ENCODE results near the gene PSMA5. TPM values are rescaled to one million over a fixed set of nuclear protein-coding genes. Genes with fewer than 3 reads are reported as not detected.

Gene PSMA5
- total RNA-seq, 8 experiments from 2014 or later, result 47.3 to 100 (median 72.2) TPM

GRCh38 chr1:109412551-109412950 lies 13.7 kb downstream of the PSMA5 start:
- no peak overlapping the region for H3K4me3 ChIP-seq
- 57 to 100% (median 74%) methylated on average over 1 to 2 of the region's 2 CpGs for WGBS, 10 experiments
- H3K27ac ChIP-seq, result no peak overlapping the region
- H3K4me1 ChIP-seq (replicated peaks in 1 of 2), result no peaks in the 10 kb centered on the region
- in situ Hi-C loops (cut with MboI; ENCODE audit: low pct_unique_long_range_greater_than_20kb in 2 of 9, low sequenced_read_pairs in 9 of 9, unreplicated experiment in 9 of 9), result no loop called here
- ATAC-seq (replicated peaks in 6 of 8), result peak in 2 of 8 experiments; percentile 31 to 33

- 47 to 100% (median 93%) methylated on average over 1 to 4 of the region's 4 CpGs for WGBS, 10 experiments
- peak in 3 of 8 experiments; percentile 9 to 45 (median 29) for ATAC-seq (replicated peaks in 6 of 8)
Measured at GRCh38 chr1:109404838-109405237, 21.4 kb downstream of the PSMA5 start.

GRCh38 chr1:109402025-109402424 lies 24.2 kb downstream of the PSMA5 start:
- no peak for ATAC-seq (replicated peaks in 6 of 8)
- in situ Hi-C loops (cut with MboI; ENCODE audit: low pct_unique_long_range_greater_than_20kb in 2 of 9, low sequenced_read_pairs in 9 of 9, unreplicated experiment in 9 of 9), result no loop called here
- H3K4me3 ChIP-seq, result no peak overlapping the region
- peaks cover 10 to 12% of the 10 kb centered on the region in 2 donors for H3K4me1 ChIP-seq (replicated peaks in 1 of 2)
- no peak overlapping the region for H3K27ac ChIP-seq

More at GRCh38 chr1:109404838-109405237, 21.4 kb downstream of the PSMA5 start:
- Histone ChIP-seq H3K4me1 (replicated peaks in 1 of 2) (no peaks in the 10 kb centered on the region), H3K4me3 (no peak overlapping the region), H3K27ac (no peak overlapping the region)
- in situ Hi-C loops (cut with MboI; ENCODE audit: low pct_unique_long_range_greater_than_20kb in 2 of 9, low sequenced_read_pairs in 9 of 9, unreplicated experiment in 9 of 9), result no loop called here

GRCh38 chr1:109400035-109400655 lies 26.1 kb downstream of the PSMA5 start:
- WGBS, 10 experiments, result 38 to 100% (median 92%) methylated on average over 1 to 3 of the region's 3 CpGs; no CpG with 5 or more reads in 2 of the 10 experiments
- no peak for ATAC-seq (replicated peaks in 6 of 8)
- H3K4me1 ChIP-seq (replicated peaks in 1 of 2), result peaks cover 18 to 21% of the 10 kb centered on the region in 2 donors
- in situ Hi-C loops (cut with MboI; ENCODE audit: low pct_unique_long_range_greater_than_20kb in 2 of 9, low sequenced_read_pairs in 9 of 9, unreplicated experiment in 9 of 9), result no loop called here
- H3K27ac ChIP-seq, result no peak overlapping the region
- H3K4me3 ChIP-seq, result no peak overlapping the region

- WGBS, 10 experiments, result 10 to 100% (median 50%) methylated on average over 1 to 2 of the region's 2 CpGs
- in situ Hi-C loops (cut with MboI; ENCODE audit: low pct_unique_long_range_greater_than_20kb in 2 of 9, low sequenced_read_pairs in 9 of 9, unreplicated experiment in 9 of 9), result loop anchor here in 4 of 9 experiments (10.0 to 25.0 kb wide), 3 partner anchors 125 to 712 kb away; partner anchors contain the start of gene PRPF38B (in 1 of the 4)
- no peak overlapping the region for H3K4me3 ChIP-seq
- peaks cover 18 to 24% of the 10 kb centered on the region in 2 donors for H3K4me1 ChIP-seq (replicated peaks in 1 of 2)
- ATAC-seq (replicated peaks in 6 of 8), result peak in 2 of 8 experiments; percentile 4 to 7
- H3K27ac ChIP-seq, result no peak overlapping the region
Measured at GRCh38 chr1:109399326-109399957, 26.8 kb downstream of the PSMA5 start.

GRCh38 chr1:109398343-109399225 lies 27.7 kb downstream of the PSMA5 start:
- WGBS, 10 experiments, result 18 to 73% (median 44%) methylated on average over 1 to 14 of the region's 18 CpGs
- H3K4me3 ChIP-seq, result peak overlapping the region; percentile 68 to 94 (median 76)
- ATAC-seq (replicated peaks in 6 of 8), result no peak
- in situ Hi-C loops (cut with MboI; ENCODE audit: low pct_unique_long_range_greater_than_20kb in 2 of 9, low sequenced_read_pairs in 9 of 9, unreplicated experiment in 9 of 9), result loop anchor here in 4 of 9 experiments (10.0 to 25.0 kb wide), 3 partner anchors 124 to 711 kb away; partner anchors contain the start of gene PRPF38B (in 1 of the 4)
- H3K27ac ChIP-seq, result peak overlapping the region; percentile 39 to 64
- H3K4me1 ChIP-seq (replicated peaks in 1 of 2), result peaks cover 18 to 25% of the 10 kb centered on the region in 2 donors

GRCh38 chr1:109397581-109398342 lies 28.5 kb downstream of the PSMA5 start, which contains the start of gene SORT1:
Gene SORT1, minus strand, starts transcription at chr1:109397918. Its CDS starts 26 bp downstream, at chr1:109397892.
- 0 to 20% (median 10%) methylated on average over 1 to 7 of the region's 98 CpGs; no CpG with 5 or more reads in 6 of the 10 experiments for WGBS, 10 experiments
- in situ Hi-C loops (cut with MboI; ENCODE audit: low pct_unique_long_range_greater_than_20kb in 2 of 9, low sequenced_read_pairs in 9 of 9, unreplicated experiment in 9 of 9), result loop anchor here in 4 of 9 experiments (10.0 to 25.0 kb wide), 3 partner anchors 123 to 710 kb away; partner anchors contain the start of gene PRPF38B (in 1 of the 4)
- ATAC-seq (replicated peaks in 6 of 8), result peak; percentile 86 to 98 (median 97)

GRCh38 chr1:109396871-109397580 lies 29.2 kb downstream of the PSMA5 start:
- Histone ChIP-seq H3K4me1 (replicated peaks in 1 of 2) (peaks cover 30 to 40% of the 10 kb centered on the region in 2 donors), H3K4me3 (peak overlapping the region; percentile 68 to 94 (median 76)), H3K27ac (peak overlapping the region; percentile 37 to 47)
- no peak for ATAC-seq (replicated peaks in 6 of 8)
- in situ Hi-C loops (cut with MboI; ENCODE audit: low pct_unique_long_range_greater_than_20kb in 2 of 9, low sequenced_read_pairs in 9 of 9, unreplicated experiment in 9 of 9), result loop anchor here in 4 of 9 experiments (10.0 to 25.0 kb wide), 3 partner anchors 122 to 710 kb away; partner anchors contain the start of gene PRPF38B (in 1 of the 4)
- 1 to 38% (median 8%) methylated on average over 2 to 17 of the region's 46 CpGs; no CpG with 5 or more reads in 2 of the 10 experiments for WGBS, 10 experiments

More at GRCh38 chr1:109397581-109398342, 28.5 kb downstream of the PSMA5 start, which contains the start of gene SORT1:
- peak within 1 kb of the TSS; percentile 47 to 64 for H3K27ac ChIP-seq
- peaks cover 23 to 33% of the 10 kb centered on the region in 2 donors for H3K4me1 ChIP-seq (replicated peaks in 1 of 2)
- H3K4me3 ChIP-seq, result peak within 1 kb of the TSS; percentile 68 to 94 (median 76)

GRCh38 chr1:109396513-109396839 lies 29.8 kb downstream of the PSMA5 start:
- in situ Hi-C loops (cut with MboI; ENCODE audit: low pct_unique_long_range_greater_than_20kb in 2 of 9, low sequenced_read_pairs in 9 of 9, unreplicated experiment in 9 of 9), result loop anchor here in 4 of 9 experiments (10.0 to 25.0 kb wide), 3 partner anchors 122 to 709 kb away; partner anchors contain the start of gene PRPF38B (in 1 of the 4)

GRCh38 chr1:109395602-109396512 lies 30.4 kb downstream of the PSMA5 start:
- no peak for ATAC-seq (replicated peaks in 6 of 8)
- WGBS, 10 experiments, result 42 to 92% (median 64%) methylated on average over 2 to 5 of the region's 5 CpGs
- in situ Hi-C loops (cut with MboI; ENCODE audit: low pct_unique_long_range_greater_than_20kb in 2 of 9, low sequenced_read_pairs in 9 of 9, unreplicated experiment in 9 of 9), result loop anchor here in 4 of 9 experiments (10.0 to 25.0 kb wide), 3 partner anchors 121 to 709 kb away; partner anchors contain the start of gene PRPF38B (in 1 of the 4)
- Histone ChIP-seq H3K4me3 (peak overlapping the region in 4 of 5 donors; percentile 68 to 94 (median 80)), H3K27ac (no peak overlapping the region), H3K4me1 (replicated peaks in 1 of 2) (peaks cover 39 to 45% of the 10 kb centered on the region in 2 donors)

More at GRCh38 chr1:109396513-109396839, 29.8 kb downstream of the PSMA5 start:
- Histone ChIP-seq H3K4me1 (replicated peaks in 1 of 2) (peaks cover 34 to 41% of the 10 kb centered on the region in 2 donors), H3K27ac (no peak overlapping the region), H3K4me3 (peak overlapping the region; percentile 68 to 94 (median 76))
- WGBS, 10 experiments, result 39 to 85% (median 78%) methylated on average over 1 to 2 of the region's 2 CpGs; no CpG with 5 or more reads in 2 of the 10 experiments
- no peak for ATAC-seq (replicated peaks in 6 of 8)
